B cell (primary cell): Measurements from ENCODE around the gene CTXND1. TPM values are rescaled to one million over a fixed set of nuclear protein-coding genes. Genes with fewer than 3 reads are reported as not detected.

Experiments used
- ATAC-seq: fragments of 200-7000 bp; cut with Tn5 transposase; one replicate; pipeline ENCODE4 v1.10.0; 2021; ENCODE audit warnings: low read depth, mild to moderate bottlenecking, moderate number of reproducible peaks, moderate library complexity
- CTCF ChIA-PET: fragments of 350-600 bp; sonication (Branson Sonifier 250); formaldehyde crosslinking; loops from one replicate; lab custom pipeline; 2021; ENCODE audit warnings: antibody characterized with exemption, inconsistent platforms; lab: Charles Lee
- POLR2A ChIA-PET: fragments of 350-600 bp; sonication (Branson Sonifier 250); formaldehyde crosslinking; loops from one replicate; lab custom pipeline; 2021; ENCODE audit warnings: antibody characterized with exemption; lab: Charles Lee
- DNase-seq: peaks from one replicate; pipeline ENCODE4 v3.0.0; 2013
- H2AFZ ChIP-seq: 2 replicates; pipeline ENCODE4 v1.6.1; 2012; ENCODE audit warnings: mild to moderate bottlenecking, low read depth, low read length; ENCODE audit not compliant: insufficient read depth, poor library complexity, severe bottlenecking
- H3K27ac ChIP-seq, 2 donors: 1 replicate in 1 of 2; 2 replicates in 1 of 2; pipeline ENCODE4 v1.5.1; 2012 to 2013; ENCODE audit warnings: low read length in 2 of 2, mild to moderate bottlenecking in 2 of 2, moderate library complexity in 1 of 2
- H3K27me3 ChIP-seq, 4 experiments: fragments of 200-600 bp in 1 of 4; sonication (generic) in 1 of 4; replicated peaks in 1 of 4; 1 replicate in 2 of 4; 2 replicates in 2 of 4; pipeline versions ENCODE4 v1.6.1 to v1.7.0; 2013 to 2016; ENCODE audit warnings: low read length in 3 of 4, mild to moderate bottlenecking in 2 of 4, mixed read lengths in 1 of 4, moderate library complexity in 1 of 4; ENCODE audit not compliant: insufficient read depth in 4 of 4, control insufficient read depth in 3 of 4; ENCODE audit errors: control extremely low read depth in 1 of 4
- H3K36me3 ChIP-seq, 2 experiments: replicated peaks in 1 of 2; 1 replicate in 1 of 2; 2 replicates in 1 of 2; pipeline versions ENCODE4 v1.6.1 to v1.7.1; 2013; ENCODE audit warnings: low read length in 1 of 2; ENCODE audit not compliant: insufficient read depth in 2 of 2, control insufficient read depth in 1 of 2; ENCODE audit errors: control extremely low read depth in 1 of 2, extremely low read depth in 1 of 2
- H3K4me1 ChIP-seq, 2 donors: fragments of 200-600 bp in 1 of 2; sonication (generic) in 1 of 2; 1 replicate in 1 of 2; 2 replicates in 1 of 2; pipeline versions ENCODE4 v1.5.1 to v1.6.1; 2013 to 2017; ENCODE audit warnings: low read length in 2 of 2; ENCODE audit not compliant: control insufficient read depth in 2 of 2, insufficient read depth in 2 of 2
- H3K4me2 ChIP-seq: replicated peaks from 2 replicates; pipeline ENCODE3; 2012; ENCODE audit warnings: mild to moderate bottlenecking, low read depth, low read length; ENCODE audit not compliant: poor library complexity, severe bottlenecking
- H3K4me3 ChIP-seq, 5 experiments: fragments of 200-600 bp in 1 of 5; sonication (generic) in 1 of 5; 1 replicate in 3 of 5; 2 replicates in 2 of 5; pipeline versions ENCODE4 v1.5.1 to v1.7.0; 2011 to 2016; ENCODE audit warnings: low read length in 4 of 5, mild to moderate bottlenecking in 4 of 5, low read depth in 2 of 5, control low read depth in 1 of 5, moderate library complexity in 1 of 5; ENCODE audit not compliant: insufficient read depth in 1 of 5; ENCODE audit errors: control extremely low read depth in 1 of 5, extremely low read depth in 1 of 5
- H3K79me2 ChIP-seq: fragments of 200-600 bp; sonication (generic); one replicate; pipeline ENCODE4 v1.6.0; 2016; ENCODE audit warnings: low read length; ENCODE audit not compliant: control insufficient read depth, insufficient read depth
- H3K9ac ChIP-seq: fragments of 200-600 bp; sonication (generic); 2 replicates; pipeline ENCODE4 v1.6.1; 2017; ENCODE audit warnings: mild to moderate bottlenecking, low read length, moderate library complexity
- H3K9me3 ChIP-seq, 3 donors: one replicate each; pipeline versions ENCODE4 v1.6.1 to v1.7.1; 2013; ENCODE audit warnings: low read length in 2 of 3; ENCODE audit not compliant: control insufficient read depth in 2 of 3, insufficient read depth in 1 of 3; ENCODE audit errors: control extremely low read depth in 1 of 3
- H4K20me1 ChIP-seq: 2 replicates; pipeline ENCODE4 v1.6.0; 2012; ENCODE audit warnings: mild to moderate bottlenecking, low read length; ENCODE audit not compliant: insufficient read depth, control insufficient read depth, poor library complexity, severe bottlenecking
- H3K27ac Mint-ChIP-seq: one replicate; pipeline ENCODE4 v1.8.0; 2021; ENCODE audit warnings: mixed read lengths
- H3K27me3 Mint-ChIP-seq: one replicate; pipeline ENCODE4 v1.8.0; 2021; ENCODE audit warnings: mixed read lengths
- H3K4me1 Mint-ChIP-seq: one replicate; pipeline ENCODE4 v1.8.0; 2021; ENCODE audit warnings: mixed read lengths
- H3K4me3 Mint-ChIP-seq: one replicate; pipeline ENCODE4 v1.8.0; 2021; ENCODE audit warnings: mixed read lengths
- H3K9me3 Mint-ChIP-seq: one replicate; pipeline ENCODE4 v1.8.0; 2022; ENCODE audit warnings: mixed read lengths; ENCODE audit not compliant: insufficient read depth
- EZH2 ChIP-seq: IDR thresholded peaks from 2 replicates; pipeline ENCODE4 v1.6.1; 2012; ENCODE audit warnings: borderline replicate concordance, low read depth, mild to moderate bottlenecking, moderate library complexity, low read length; ENCODE audit not compliant: insufficient read depth, poor library complexity, severe bottlenecking
- WGBS: methylation state at CpG from one replicate; pipeline ENCODE4 v1.1.5; 2013; ENCODE audit warnings: missing lambda C conversion rate; ENCODE audit not compliant: insufficient coverage; 5-methylcytosine and 5-hydroxymethylcytosine counted together
- intact Hi-C: fragments of 100-400 bp; cut with micrococcal nuclease; formaldehyde crosslinking; loops from one replicate; pipeline ENCODE4 v1.10.0; 2022
- polyA plus RNA-seq: library from polyadenylated mRNA; depleted of rRNA; stranded (reverse); fragments of >200 nt; gene quantifications from 2 replicates; pipeline ENCODE4 v1.2.3, GENCODE V29; 2012
- total RNA-seq, 2 donors: library from RNA; stranded (reverse); fragments of 120-200 nt in 1 of 2; gene quantifications; 1 replicate in 1 of 2; 2 replicates in 1 of 2; pipeline versions ENCODE4 v1.2.3 to v1.2.4, GENCODE V29; 2013 to 2022
- TF ChIP-seq, protein P1 (sequence below): fragments of 200-600 bp; IDR thresholded peaks from one replicate; pipeline ENCODE4 v1.8.0; 2022; ENCODE audit warnings: antibody characterized with exemption, mild to moderate bottlenecking

Gene CTXND1
- total and polyA plus RNA-seq, 2 donors (not counting 1 experiment from before 2014, with no cell fraction given): not detected

DNA sequence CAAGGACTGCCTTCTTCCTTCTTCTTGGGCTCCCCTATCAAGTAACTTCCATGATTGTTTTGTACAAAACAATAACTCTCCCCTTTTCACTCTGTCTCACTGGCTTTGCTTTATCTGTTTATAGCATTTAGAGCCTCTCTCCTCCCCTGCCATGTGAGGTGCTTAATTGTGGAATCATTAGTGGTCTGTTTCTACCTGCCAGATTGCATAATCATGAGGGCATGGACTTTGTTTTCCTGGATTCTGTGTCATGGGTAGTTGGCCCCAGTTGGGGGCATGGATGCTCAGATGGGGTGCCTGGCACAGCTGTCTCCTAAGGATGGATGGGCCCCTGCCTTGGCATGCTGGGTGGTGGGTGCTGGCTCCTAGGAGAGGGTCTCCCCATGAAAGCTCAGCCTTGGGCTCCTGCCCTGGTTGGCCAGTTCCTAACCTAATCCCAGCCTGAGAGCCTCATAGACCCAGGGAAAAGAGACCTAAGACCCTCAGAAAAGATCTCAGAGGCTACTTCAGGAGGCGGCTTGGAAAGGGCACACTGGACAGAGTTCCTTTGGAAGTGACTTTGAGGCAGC lies 8.0 kb upstream of the CTXND1 start:
- CTCF ChIA-PET: no interaction called here
- intact Hi-C loops: no loop called here
- Mint-ChIP-seq H3K9me3 (no peaks in the 10 kb centered on the region), H3K4me1 (no peaks in the 10 kb centered on the region), H3K4me3 (no peak overlapping the region), H3K27me3 (peaks cover 51% of the 10 kb centered on the region), H3K27ac (no peak overlapping the region)
- no peak overlapping the region for H3K27ac ChIP-seq
- no peak overlapping the region for H2AFZ ChIP-seq
- H3K9me3 ChIP-seq: peaks cover 0 to 12% (median 4%) of the 10 kb centered on the region in 3 donors
- no peaks in the 10 kb centered on the region for H3K4me1 ChIP-seq
- no peaks in the 10 kb centered on the region for H4K20me1 ChIP-seq
- TF ChIP-seq EZH2: no peak
- TF ChIP-seq, protein P1, sequence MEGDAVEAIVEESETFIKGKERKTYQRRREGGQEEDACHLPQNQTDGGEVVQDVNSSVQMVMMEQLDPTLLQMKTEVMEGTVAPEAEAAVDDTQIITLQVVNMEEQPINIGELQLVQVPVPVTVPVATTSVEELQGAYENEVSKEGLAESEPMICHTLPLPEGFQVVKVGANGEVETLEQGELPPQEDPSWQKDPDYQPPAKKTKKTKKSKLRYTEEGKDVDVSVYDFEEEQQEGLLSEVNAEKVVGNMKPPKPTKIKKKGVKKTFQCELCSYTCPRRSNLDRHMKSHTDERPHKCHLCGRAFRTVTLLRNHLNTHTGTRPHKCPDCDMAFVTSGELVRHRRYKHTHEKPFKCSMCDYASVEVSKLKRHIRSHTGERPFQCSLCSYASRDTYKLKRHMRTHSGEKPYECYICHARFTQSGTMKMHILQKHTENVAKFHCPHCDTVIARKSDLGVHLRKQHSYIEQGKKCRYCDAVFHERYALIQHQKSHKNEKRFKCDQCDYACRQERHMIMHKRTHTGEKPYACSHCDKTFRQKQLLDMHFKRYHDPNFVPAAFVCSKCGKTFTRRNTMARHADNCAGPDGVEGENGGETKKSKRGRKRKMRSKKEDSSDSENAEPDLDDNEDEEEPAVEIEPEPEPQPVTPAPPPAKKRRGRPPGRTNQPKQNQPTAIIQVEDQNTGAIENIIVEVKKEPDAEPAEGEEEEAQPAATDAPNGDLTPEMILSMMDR: no peak
- peaks cover 0 to 23% (median 10%) of the 10 kb centered on the region in 4 experiments for H3K27me3 ChIP-seq
- 80% methylated on average over 1 of the region's 1 CpG for WGBS
- H3K9ac ChIP-seq: no peak overlapping the region
- H3K79me2 ChIP-seq: no peaks in the 10 kb centered on the region
- ATAC-seq: no peak
- DNase-seq: no peak
- POLR2A ChIA-PET: no interaction called here
- H3K4me2 ChIP-seq: no peak overlapping the region
- H3K4me3 ChIP-seq: no peak overlapping the region
- no peaks in the 10 kb centered on the region for H3K36me3 ChIP-seq

- DNase-seq (no peak), ATAC-seq (no peak)
- peaks cover 61% of the 10 kb centered on the region for H3K27me3 Mint-ChIP-seq
- Histone ChIP-seq H4K20me1 (no peaks in the 10 kb centered on the region), H3K9me3 (no peaks in the 10 kb centered on the region), H3K4me1 (peaks cover 0 to 6% of the 10 kb centered on the region in 2 donors), H2AFZ (peak overlapping the region; percentile 51), H3K79me2 (no peaks in the 10 kb centered on the region), H3K4me2 (peak overlapping the region; percentile 63), H3K27me3 (peaks cover 0 to 37% (median 24%) of the 10 kb centered on the region in 4 experiments), H3K9ac (no peak overlapping the region), H3K27ac (no peak overlapping the region), H3K4me3 (peak overlapping the region in 2 of 5 experiments; percentile 5 to 11), H3K36me3 (no peaks in the 10 kb centered on the region)
- TF ChIP-seq EZH2: no peak
- TF ChIP-seq, protein P1: no peak
- no peak overlapping the region for H3K27ac Mint-ChIP-seq
- intact Hi-C loops: no loop called here
- peak overlapping the region; percentile 71 for H3K4me3 Mint-ChIP-seq
- H3K4me1 Mint-ChIP-seq: peaks cover 12% of the 10 kb centered on the region
- WGBS: 5% methylated on average over 79 of the region's 79 CpGs
- peaks cover 1% of the 10 kb centered on the region for H3K9me3 Mint-ChIP-seq
- POLR2A ChIA-PET: no interaction called here
- CTCF ChIA-PET: no interaction called here
These were observed 439 bp downstream of the CTXND1 start for GRCh38 chr15:80251428-80252120.
